Activated T-cell treated with anti-CD3 and anti-CD28 coated beads for 4 hours (primary cell): ENCODE results near the gene PRAF2.

Experiments used
- DNase-seq: peaks from one replicate; pipeline ENCODE4 v3.0.0-alpha.2; 2020

The PRAF2 gene

GRCh38 chrX:49041744-49042580 lies 31.8 kb downstream of the PRAF2 start:
- DNase-seq = no peak

DNA sequence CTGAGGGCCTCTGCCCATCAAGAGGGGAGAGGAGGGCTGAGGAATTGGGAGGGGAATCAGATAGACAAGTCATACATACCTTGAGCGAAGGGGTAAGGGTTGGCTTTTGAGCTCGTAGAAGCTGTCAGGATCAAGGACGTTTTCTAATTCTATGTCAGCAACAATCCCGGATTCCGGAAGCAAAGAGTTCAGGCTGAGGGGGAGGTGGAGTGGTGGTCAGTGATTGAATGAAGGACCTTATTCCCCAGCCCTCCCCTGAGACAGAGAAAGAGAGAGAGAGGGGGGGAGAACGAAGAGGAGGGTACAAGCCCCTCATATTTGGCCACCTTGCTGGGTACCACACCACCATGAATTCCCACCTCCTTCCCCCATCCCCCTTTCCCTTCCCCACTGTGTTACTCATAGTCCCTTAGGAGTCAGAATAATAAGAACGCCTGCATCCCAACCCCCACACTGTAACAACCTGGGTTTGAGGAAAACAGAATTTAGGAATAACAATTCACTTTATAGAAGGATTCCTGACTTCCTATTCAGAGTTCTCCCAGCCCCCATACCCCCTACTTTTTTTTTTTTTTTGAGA lies 33.3 kb downstream of the PRAF2 start:
- DNase-seq = no peak

DNA sequence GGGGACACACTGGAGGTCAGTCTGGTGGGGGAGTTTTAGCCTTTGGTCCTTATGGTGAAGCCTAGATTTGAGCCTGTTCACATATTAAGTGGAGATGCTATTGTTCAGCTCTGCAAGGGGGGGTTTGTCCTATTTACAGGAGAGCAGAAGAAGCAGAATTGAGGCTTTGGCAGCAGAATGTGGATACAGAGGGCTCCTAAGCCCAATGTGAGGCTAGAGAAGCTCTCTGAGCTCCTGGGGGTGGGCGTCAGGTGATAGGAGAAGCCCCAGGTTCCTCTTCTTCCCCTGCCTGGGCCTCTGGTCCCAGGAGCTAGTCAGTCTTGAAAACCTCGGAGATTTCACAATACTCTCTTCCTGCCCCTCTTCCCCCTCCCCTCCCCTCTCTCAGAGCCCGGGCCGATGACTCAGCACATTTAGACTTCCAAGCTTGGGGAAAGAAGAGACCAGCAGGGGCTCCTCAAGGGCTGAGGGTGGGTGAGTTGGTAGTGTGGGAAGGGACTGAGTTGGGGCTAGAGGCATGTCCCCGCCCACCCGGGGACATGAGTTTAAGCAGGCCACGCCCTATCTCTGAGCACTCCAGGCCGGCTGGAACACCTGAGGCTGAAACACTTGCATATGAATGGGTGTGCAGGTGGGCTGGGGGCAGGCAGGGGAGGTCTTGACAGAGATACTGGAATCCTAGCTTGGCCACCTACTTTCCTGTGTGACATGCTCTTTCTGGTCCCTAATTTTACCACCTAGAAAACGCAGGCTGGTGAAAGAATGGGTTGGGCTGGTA lies 34.0 kb downstream of the PRAF2 start:
- peak; percentile 17 for DNase-seq

DNA sequence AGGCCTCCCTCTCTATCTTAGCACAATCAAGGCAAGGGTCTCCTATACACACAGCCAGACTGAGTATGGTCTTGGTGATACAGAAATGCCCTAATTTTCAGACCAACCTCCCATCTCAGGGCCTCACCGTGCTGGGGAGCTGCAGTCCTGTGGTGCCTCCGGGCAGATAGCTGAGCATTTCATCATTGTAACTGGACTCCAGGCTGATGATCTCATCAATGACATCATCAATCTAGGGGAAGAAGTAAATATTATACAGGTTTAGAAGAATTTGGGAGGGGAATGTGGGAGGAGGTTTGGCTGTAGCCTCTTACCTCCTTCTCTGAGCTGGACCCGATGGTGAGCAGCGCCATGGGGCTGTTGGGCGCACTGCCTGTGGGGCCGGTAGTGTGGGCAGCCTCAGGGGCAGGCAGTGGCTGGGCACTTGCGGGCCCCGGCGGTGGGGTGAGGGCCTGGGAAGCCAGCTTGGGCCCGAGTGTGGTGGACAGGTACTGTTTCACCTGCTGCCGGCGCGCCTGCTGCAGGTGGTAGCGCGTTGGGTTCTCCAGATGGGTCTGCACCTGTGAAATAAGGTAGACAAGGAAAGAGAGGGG lies 35.8 kb downstream of the PRAF2 start:
- no peak for DNase-seq

GRCh38 chrX:49030283-49030682 lies 43.5 kb downstream of the PRAF2 start:
- no peak for DNase-seq

GRCh38 chrX:49029876-49030275 lies 43.9 kb downstream of the PRAF2 start:
- no peak for DNase-seq
